ENCODE measurements around the gene PPFIBP2.

GRCh38 chr11:7617032-7617431, 103.2 kb downstream of the PPFIBP2 start:
- no peak for TF ChIP-seq EZH2phosphoT487 (IDR thresholded peaks at IDR 0.05; ENCODE audit: low read length)
- TF ChIP-seq, protein P1, sequence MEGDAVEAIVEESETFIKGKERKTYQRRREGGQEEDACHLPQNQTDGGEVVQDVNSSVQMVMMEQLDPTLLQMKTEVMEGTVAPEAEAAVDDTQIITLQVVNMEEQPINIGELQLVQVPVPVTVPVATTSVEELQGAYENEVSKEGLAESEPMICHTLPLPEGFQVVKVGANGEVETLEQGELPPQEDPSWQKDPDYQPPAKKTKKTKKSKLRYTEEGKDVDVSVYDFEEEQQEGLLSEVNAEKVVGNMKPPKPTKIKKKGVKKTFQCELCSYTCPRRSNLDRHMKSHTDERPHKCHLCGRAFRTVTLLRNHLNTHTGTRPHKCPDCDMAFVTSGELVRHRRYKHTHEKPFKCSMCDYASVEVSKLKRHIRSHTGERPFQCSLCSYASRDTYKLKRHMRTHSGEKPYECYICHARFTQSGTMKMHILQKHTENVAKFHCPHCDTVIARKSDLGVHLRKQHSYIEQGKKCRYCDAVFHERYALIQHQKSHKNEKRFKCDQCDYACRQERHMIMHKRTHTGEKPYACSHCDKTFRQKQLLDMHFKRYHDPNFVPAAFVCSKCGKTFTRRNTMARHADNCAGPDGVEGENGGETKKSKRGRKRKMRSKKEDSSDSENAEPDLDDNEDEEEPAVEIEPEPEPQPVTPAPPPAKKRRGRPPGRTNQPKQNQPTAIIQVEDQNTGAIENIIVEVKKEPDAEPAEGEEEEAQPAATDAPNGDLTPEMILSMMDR (IDR thresholded peaks at IDR 0.05; ENCODE audit: low read length): no peak
- no peak for TF ChIP-seq EZH2 (optimal IDR thresholded peaks at IDR 0.05; ENCODE audit: low read depth, low read length)
